KMS-11 (cell line): ENCODE data around the gene SLC16A7.

ENCODE experiments used
- H2AFZ ChIP-seq: fragments of 200-600 bp; sonication (generic); 2 replicates; pipeline ENCODE4 v1.6.1; 2016; ENCODE audit warnings: antibody characterized with exemption, mixed run types, low read depth
- H3K27ac ChIP-seq: fragments of 200-600 bp; sonication (generic); 2 replicates; pipeline ENCODE4 v1.6.1; 2016; ENCODE audit warnings: mild to moderate bottlenecking, mixed run types
- H3K27me3 ChIP-seq: fragments of 200-600 bp; sonication (generic); 2 replicates; pipeline ENCODE4 v1.6.1; 2017; ENCODE audit warnings: mild to moderate bottlenecking, low read depth, mixed run types, moderate library complexity; ENCODE audit not compliant: insufficient read depth
- H3K36me3 ChIP-seq: fragments of 200-600 bp; sonication (generic); 2 replicates; pipeline ENCODE4 v1.6.1; 2017; ENCODE audit warnings: mild to moderate bottlenecking, mixed run types; ENCODE audit not compliant: insufficient read depth
- H3K4me1 ChIP-seq: fragments of 200-600 bp; sonication (generic); 2 replicates; pipeline ENCODE4 v1.6.1; 2016; ENCODE audit warnings: mild to moderate bottlenecking, low read depth, mixed run types; ENCODE audit not compliant: poor library complexity, severe bottlenecking
- H3K4me2 ChIP-seq: fragments of 200-600 bp; sonication (generic); 2 replicates; pipeline ENCODE4 v1.7.0; 2016; ENCODE audit warnings: mild to moderate bottlenecking, mixed run types
- H3K4me3 ChIP-seq: fragments of 200-600 bp; sonication (generic); IDR thresholded peaks from 2 replicates; pipeline ENCODE4 v1.6.1; 2017; ENCODE audit warnings: low read depth, low read length, mixed read lengths; ENCODE audit not compliant: insufficient read depth
- H3K79me2 ChIP-seq: fragments of 200-600 bp; sonication (generic); 2 replicates; pipeline ENCODE4 v1.6.1; 2016; ENCODE audit warnings: low read depth, mixed run types; ENCODE audit not compliant: insufficient read depth
- H3K9ac ChIP-seq: fragments of 200-600 bp; sonication (generic); 2 replicates; pipeline ENCODE4 v1.6.1; 2016; ENCODE audit warnings: mild to moderate bottlenecking, mixed run types
- H4K20me1 ChIP-seq: fragments of 200-600 bp; sonication (generic); 2 replicates; pipeline ENCODE4 v1.6.1; 2016; ENCODE audit warnings: mild to moderate bottlenecking, mixed run types; ENCODE audit not compliant: insufficient read depth
- CTCF ChIP-seq: fragments of 200-600 bp; sonication (generic); conservative IDR thresholded peaks from 2 replicates; pipeline ENCODE4 v1.6.1; 2017; ENCODE audit warnings: low read depth, mild to moderate bottlenecking, antibody characterized with exemption, low read length, moderate library complexity, mixed read lengths

SLC16A7 gene

GRCh38 chr12:59629890-59630289 lies 34.1 kb downstream of the SLC16A7 start:
- no peaks in the 10 kb centered on the region for H3K36me3 ChIP-seq
- H3K79me2 ChIP-seq, result no peaks in the 10 kb centered on the region
- no peak for TF ChIP-seq CTCF
- H3K9ac ChIP-seq, result no peak overlapping the region
- H3K27ac ChIP-seq, result no peak overlapping the region
- H3K4me2 ChIP-seq, result no peak overlapping the region
- no peak overlapping the region for H3K4me3 ChIP-seq
- no peak overlapping the region for H2AFZ ChIP-seq
- no peaks in the 10 kb centered on the region for H3K4me1 ChIP-seq
- no peaks in the 10 kb centered on the region for H3K27me3 ChIP-seq
- H4K20me1 ChIP-seq, result no peaks in the 10 kb centered on the region

DNA sequence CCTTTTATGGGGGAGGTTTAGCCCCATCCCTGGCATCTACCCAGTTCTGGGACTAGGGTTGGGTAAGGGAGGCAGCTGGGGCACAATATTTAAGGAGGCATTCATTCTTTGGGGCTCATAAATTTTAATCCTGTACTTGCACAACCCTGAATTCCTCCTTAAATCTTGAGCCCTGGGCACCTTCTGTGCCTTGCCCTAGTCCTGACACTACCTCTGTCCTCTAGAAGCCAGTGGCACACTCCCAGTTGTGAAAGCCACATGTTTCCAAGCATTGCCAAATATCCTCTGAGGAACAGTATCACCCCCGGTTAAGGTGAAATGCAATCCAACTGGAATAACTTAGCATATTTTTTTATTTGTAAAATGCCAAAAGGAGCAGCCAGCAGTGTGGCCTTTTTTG lies 36.6 kb downstream of the SLC16A7 start:
- Histone ChIP-seq H3K27ac (no peak overlapping the region), H3K27me3 (no peaks in the 10 kb centered on the region), H3K79me2 (no peaks in the 10 kb centered on the region), H3K4me1 (no peaks in the 10 kb centered on the region), H2AFZ (no peak overlapping the region), H3K9ac (no peak overlapping the region), H3K36me3 (no peaks in the 10 kb centered on the region), H4K20me1 (no peaks in the 10 kb centered on the region), H3K4me2 (no peak overlapping the region), H3K4me3 (no peak overlapping the region)
- no peak for TF ChIP-seq CTCF

- Histone ChIP-seq H3K27ac (no peak overlapping the region), H3K9ac (no peak overlapping the region), H2AFZ (no peak overlapping the region), H3K36me3 (no peaks in the 10 kb centered on the region), H3K4me1 (no peaks in the 10 kb centered on the region), H3K4me2 (no peak overlapping the region), H4K20me1 (no peaks in the 10 kb centered on the region), H3K79me2 (no peaks in the 10 kb centered on the region), H3K4me3 (no peak overlapping the region), H3K27me3 (no peaks in the 10 kb centered on the region)
- TF ChIP-seq CTCF, result no peak
Measured at GRCh38 chr12:59634254-59634653, 38.4 kb downstream of the SLC16A7 start.

DNA sequence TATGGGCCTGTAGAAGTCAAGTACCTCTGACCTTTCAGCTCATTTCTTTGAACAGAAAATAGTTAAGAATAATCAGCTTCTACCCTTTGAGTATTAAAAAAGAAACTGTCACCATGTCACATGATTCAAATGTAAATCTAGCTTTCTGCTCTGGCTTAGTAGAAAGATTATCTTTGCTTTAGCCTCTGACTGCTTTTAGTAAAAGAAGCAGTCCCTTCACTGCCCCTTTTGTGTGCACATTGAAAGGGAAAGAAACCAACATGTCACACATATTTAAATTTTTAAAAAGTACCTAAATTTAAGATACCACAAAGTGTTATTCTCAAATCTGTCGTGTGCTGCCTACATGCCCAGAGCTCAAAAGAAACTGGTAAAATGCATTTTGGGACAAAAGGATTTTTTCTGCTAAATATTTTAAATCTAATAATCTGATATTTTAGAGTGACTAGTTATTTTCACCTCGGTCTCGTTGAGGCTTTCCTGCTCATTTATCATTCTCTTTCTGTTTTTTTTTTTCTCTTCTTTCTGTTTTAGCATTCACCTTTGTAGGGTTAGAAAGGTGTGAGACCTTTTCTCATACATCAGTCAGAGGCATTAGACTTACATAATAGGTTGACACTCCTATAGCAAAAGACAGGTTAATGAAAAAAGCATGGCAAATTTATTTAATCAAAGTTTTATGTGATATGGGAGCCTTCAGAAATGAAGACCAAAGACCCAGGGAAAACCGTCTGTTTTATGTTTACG lies 41.3 kb downstream of the SLC16A7 start:
- H4K20me1 ChIP-seq, result no peaks in the 10 kb centered on the region
- no peak overlapping the region for H3K9ac ChIP-seq
- H3K27ac ChIP-seq, result no peak overlapping the region
- no peak overlapping the region for H3K4me3 ChIP-seq
- no peak overlapping the region for H2AFZ ChIP-seq
- no peak for TF ChIP-seq CTCF
- H3K27me3 ChIP-seq, result no peaks in the 10 kb centered on the region
- no peaks in the 10 kb centered on the region for H3K79me2 ChIP-seq
- no peak overlapping the region for H3K4me2 ChIP-seq
- no peaks in the 10 kb centered on the region for H3K36me3 ChIP-seq
- H3K4me1 ChIP-seq, result no peaks in the 10 kb centered on the region
